T-helper 17 cell (primary cell): ENCODE data around the gene EXOC4. TPM values are rescaled to one million over a fixed set of nuclear protein-coding genes. Genes with fewer than 3 reads are reported as not detected.
A peak's percentile ranks its signal among the peaks of the same experiment; 100 is the strongest.

Experiments
- ATAC-seq: fragments of 150-1000 bp; cut with Tn5 transposase; 2 replicates; pipeline ENCODE4 v1.10.0; 2021; ENCODE audit warnings: mild to moderate bottlenecking, moderate library complexity
- DNase-seq, 3 donors: peaks; one replicate each; pipeline versions ENCODE4 v3.0.0 to v3.0.0-alpha.2; 2020 to 2021
- H3K9me3 ChIP-seq: one replicate; pipeline ENCODE4 v1.7.0; 2013; ENCODE audit warnings: low read length, mild to moderate bottlenecking; ENCODE audit not compliant: control insufficient read depth, poor library complexity, severe bottlenecking
- H3K27ac Mint-ChIP-seq: one replicate; pipeline ENCODE4 v1.8.0; 2022; ENCODE audit warnings: mild to moderate bottlenecking, moderate library complexity, mixed read lengths
- H3K27me3 Mint-ChIP-seq: one replicate; pipeline ENCODE4 v1.8.0; 2022; ENCODE audit warnings: mixed read lengths
- H3K36me3 Mint-ChIP-seq: one replicate; pipeline ENCODE4 v1.8.0; 2022; ENCODE audit warnings: low read depth, mixed read lengths
- H3K4me1 Mint-ChIP-seq: one replicate; pipeline ENCODE4 v1.8.0; 2022; ENCODE audit warnings: mild to moderate bottlenecking, mixed read lengths
- H3K4me3 Mint-ChIP-seq: one replicate; pipeline ENCODE4 v1.8.0; 2022; ENCODE audit warnings: mild to moderate bottlenecking, moderate library complexity, mixed read lengths
- total RNA-seq, 4 donors: library from RNA in 2 of 4; stranded (reverse) in 2 of 4; gene quantifications; one replicate each; pipeline ENCODE4 v1.2.3 and lab custom pipeline; 2022 to 2026

Gene EXOC4
- total RNA-seq, 2 donors from 2014 or later: 88.8 to 96.6 TPM

DNA sequence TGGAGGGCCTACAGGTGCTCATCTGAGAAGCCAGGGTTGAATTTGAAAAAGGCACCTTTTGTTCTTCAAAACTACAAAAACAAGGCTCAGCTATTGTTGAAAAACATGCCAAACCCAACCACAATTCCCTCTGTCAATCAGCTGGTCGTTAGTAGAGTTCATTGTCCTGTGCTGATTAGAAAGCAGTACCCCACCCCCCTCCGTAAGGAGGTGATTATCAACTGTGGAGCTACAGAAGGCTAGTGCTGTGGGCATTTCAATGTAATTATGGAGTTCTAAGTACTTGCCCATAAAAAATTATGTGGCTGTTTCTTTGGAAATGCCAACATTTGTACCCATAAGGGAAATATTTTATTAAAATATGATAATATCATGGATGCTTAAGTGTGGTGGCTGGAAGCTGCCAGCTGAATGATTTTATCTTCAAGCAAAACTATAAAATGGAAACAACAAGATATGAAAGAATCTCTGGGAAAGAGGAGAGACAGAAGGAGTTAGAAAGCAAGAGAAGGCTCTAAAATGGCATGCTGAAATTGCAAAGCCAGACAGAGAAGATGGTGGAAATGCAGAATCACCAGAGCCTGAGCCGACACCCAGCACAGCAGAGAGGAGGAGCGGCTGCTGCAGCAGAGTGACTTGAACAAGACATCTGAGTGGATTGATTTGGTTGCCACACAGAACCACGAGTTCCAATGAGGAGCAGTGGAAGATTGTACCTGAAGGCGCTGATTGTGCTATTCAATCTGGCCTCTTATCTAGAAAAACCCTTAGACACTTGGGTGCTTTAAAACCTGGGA, 694.8 kb downstream of the EXOC4 start:
- no peaks in the 10 kb centered on the region for H3K4me1 Mint-ChIP-seq
- DNase-seq (no peak), ATAC-seq (no peak)
- H3K4me3 Mint-ChIP-seq: no peak overlapping the region
- no peaks in the 10 kb centered on the region for H3K27me3 Mint-ChIP-seq
- no peaks in the 10 kb centered on the region for H3K9me3 ChIP-seq
- H3K36me3 Mint-ChIP-seq: peaks cover 6% of the 10 kb centered on the region
- peak overlapping the region; percentile 29 for H3K27ac Mint-ChIP-seq

DNA sequence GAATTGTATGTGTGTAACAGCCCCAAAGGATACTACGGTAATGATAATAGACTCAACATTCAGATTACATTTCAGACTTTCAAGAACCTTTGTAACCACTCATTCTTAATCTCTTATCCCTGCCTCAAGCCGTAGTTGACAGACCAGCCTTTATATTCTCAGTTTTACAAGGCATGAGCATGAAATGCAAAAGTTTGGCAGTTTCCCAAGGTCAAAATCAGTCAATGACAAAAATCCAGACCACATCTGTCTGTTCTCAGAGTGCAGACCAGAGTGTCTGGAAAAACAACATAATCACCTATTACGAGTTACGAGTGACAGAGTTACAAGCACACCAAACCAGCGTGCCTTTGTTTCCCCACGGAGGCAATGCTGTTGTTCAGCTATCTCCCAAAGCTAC, 695.7 kb downstream of the EXOC4 start:
- Mint-ChIP-seq H3K4me3 (no peak overlapping the region), H3K27ac (no peak overlapping the region), H3K4me1 (no peaks in the 10 kb centered on the region), H3K27me3 (no peaks in the 10 kb centered on the region), H3K36me3 (peaks cover 6% of the 10 kb centered on the region)
- no peak for DNase-seq
- no peak for ATAC-seq
- H3K9me3 ChIP-seq: no peaks in the 10 kb centered on the region

DNA sequence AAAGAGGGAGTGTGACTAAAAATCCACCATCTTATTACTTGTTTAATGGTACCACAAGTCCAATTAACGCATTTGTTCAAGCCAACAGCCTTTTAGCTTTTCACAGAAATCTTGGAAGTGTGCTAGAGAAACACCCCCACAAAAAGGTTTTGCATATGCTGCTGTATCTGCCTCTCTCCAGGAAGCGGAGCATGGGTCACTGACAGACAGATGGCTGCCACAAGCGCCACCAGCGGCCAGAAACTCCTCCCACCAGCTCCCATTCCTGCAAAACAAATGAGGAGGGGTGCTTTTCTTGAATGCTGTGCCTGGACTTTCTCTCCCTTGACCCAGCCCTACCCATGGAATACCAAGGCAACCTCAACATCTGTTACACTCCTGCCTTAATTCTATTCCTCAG, 698.0 kb downstream of the EXOC4 start:
- H3K36me3 Mint-ChIP-seq: peaks cover 6% of the 10 kb centered on the region
- H3K9me3 ChIP-seq: no peaks in the 10 kb centered on the region
- no peaks in the 10 kb centered on the region for H3K27me3 Mint-ChIP-seq
- DNase-seq (no peak), ATAC-seq (no peak)
- no peaks in the 10 kb centered on the region for H3K4me1 Mint-ChIP-seq
- no peak overlapping the region for H3K4me3 Mint-ChIP-seq
- H3K27ac Mint-ChIP-seq: no peak overlapping the region

DNA sequence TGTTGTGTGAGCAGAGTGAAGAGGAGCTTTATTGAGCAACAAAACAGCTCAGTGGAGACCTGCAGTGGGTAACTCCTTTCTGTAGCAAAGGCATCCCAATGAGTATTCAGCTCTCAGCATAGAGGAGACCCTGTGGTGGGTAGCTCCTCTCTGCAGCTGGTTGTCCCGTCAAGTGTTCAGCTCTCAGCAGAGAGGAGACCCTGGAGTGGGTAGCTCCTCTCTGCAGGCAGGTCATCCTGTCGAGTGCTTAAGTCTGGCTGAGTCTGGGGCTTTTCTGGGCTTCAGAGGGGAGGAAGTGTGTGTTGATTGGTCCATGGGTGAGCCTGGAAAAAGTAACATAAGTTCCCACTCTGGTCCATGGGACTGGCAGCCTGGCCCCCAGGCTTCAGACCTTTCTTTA, 702.3 kb downstream of the EXOC4 start:
- DNase-seq: no peak
- Mint-ChIP-seq H3K4me3 (no peak overlapping the region), H3K27me3 (no peaks in the 10 kb centered on the region), H3K4me1 (peaks cover 5% of the 10 kb centered on the region), H3K36me3 (peaks cover 3% of the 10 kb centered on the region), H3K27ac (no peak overlapping the region)
- H3K9me3 ChIP-seq: no peaks in the 10 kb centered on the region
- no peak for ATAC-seq

DNA sequence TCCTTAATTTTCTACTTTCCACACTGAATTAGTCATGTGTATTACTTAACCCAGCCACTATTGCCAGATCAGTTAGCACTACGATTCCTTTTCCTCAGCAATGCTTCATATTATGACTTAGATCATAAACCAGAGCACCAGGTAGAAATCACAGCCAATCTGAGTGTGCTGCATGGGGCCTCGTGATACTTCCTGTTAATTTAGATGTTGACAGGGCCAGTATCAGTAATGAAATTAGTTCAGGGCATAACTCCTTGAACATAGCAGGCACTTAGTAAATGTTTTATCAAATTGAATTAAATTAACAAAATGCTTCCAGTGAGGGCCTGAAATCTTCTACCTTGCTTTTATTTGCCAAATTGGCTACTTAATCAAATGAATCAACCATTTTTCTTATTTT, 705.0 kb downstream of the EXOC4 start:
- no peaks in the 10 kb centered on the region for H3K27me3 Mint-ChIP-seq
- DNase-seq (no peak), ATAC-seq (no peak)
- no peaks in the 10 kb centered on the region for H3K9me3 ChIP-seq
- no peak overlapping the region for H3K27ac Mint-ChIP-seq
- H3K36me3 Mint-ChIP-seq: no peaks in the 10 kb centered on the region
- H3K4me3 Mint-ChIP-seq: no peak overlapping the region
- peaks cover 5% of the 10 kb centered on the region for H3K4me1 Mint-ChIP-seq

DNA sequence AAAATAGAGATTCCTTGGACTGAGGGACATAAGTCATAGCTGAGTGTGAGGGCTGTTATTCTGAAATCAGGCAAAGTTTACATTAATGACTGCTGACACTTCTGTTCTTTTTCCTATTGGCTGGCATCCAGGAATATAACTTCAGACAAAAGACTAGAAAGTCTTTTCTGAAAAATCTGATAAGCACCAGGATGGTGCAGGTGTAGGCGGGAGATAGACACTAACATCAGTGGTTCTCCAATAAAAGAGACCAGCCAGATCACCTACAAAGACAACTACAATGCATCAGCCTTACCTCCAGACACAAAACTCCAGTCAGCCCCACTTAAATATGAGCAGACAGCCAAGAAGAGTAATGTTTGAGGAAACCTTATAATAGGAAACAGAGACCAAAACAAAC, 705.9 kb downstream of the EXOC4 start:
- H3K27me3 Mint-ChIP-seq: no peaks in the 10 kb centered on the region
- DNase-seq (no peak), ATAC-seq (no peak)
- H3K9me3 ChIP-seq: no peaks in the 10 kb centered on the region
- H3K4me3 Mint-ChIP-seq: no peak overlapping the region
- H3K4me1 Mint-ChIP-seq: peaks cover 5% of the 10 kb centered on the region
- H3K27ac Mint-ChIP-seq: peak overlapping the region; percentile 19
- H3K36me3 Mint-ChIP-seq: no peaks in the 10 kb centered on the region

DNA sequence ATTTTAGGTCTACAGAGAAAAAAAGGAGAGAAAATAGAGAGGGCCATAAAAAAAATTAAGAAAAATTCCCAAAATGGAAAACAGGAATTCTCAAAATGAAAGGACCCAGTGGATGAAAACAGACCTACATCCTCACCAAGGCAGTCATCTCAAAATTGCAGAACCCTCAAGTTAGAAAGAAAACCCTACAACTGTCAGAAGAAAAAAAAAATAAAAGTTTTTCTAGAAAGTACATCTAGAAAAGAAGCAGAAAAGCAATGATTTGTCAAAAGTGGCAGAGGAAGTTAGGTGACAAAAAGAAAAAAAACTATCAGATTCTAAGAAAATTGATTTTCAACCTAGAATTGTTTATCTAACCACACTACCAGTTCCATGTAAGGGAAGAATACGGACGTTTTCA, 706.6 kb downstream of the EXOC4 start:
- DNase-seq: no peak
- Mint-ChIP-seq H3K4me3 (peak overlapping the region; percentile 63), H3K27ac (peak overlapping the region; percentile 17), H3K36me3 (no peaks in the 10 kb centered on the region), H3K27me3 (no peaks in the 10 kb centered on the region), H3K4me1 (peaks cover 5% of the 10 kb centered on the region)
- ATAC-seq: no peak
- H3K9me3 ChIP-seq: no peaks in the 10 kb centered on the region

DNA sequence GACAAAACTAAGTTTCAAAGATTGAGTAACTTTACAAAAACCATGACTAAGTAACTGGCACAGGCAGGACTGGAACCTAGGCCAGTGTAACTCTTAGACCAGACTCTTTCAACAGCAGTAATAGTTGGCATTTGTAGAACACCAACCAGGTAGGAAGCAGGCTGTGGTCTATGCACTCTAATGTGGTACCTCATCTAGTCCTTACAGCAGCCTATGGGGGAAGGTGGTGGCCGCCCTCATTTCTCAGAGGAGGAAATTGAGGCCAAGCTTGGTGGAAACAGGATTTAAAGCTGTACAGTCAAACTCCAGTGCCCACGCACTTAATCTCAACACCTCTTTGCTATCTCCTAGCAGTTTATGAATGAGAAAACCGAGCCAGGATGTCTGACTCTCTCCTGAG, 708.8 kb downstream of the EXOC4 start:
- Mint-ChIP-seq H3K36me3 (peaks cover 2% of the 10 kb centered on the region), H3K4me3 (no peak overlapping the region), H3K27ac (no peak overlapping the region), H3K27me3 (no peaks in the 10 kb centered on the region), H3K4me1 (peaks cover 5% of the 10 kb centered on the region)
- ATAC-seq (peak; percentile 23), DNase-seq (no peak)
- H3K9me3 ChIP-seq: no peaks in the 10 kb centered on the region

DNA sequence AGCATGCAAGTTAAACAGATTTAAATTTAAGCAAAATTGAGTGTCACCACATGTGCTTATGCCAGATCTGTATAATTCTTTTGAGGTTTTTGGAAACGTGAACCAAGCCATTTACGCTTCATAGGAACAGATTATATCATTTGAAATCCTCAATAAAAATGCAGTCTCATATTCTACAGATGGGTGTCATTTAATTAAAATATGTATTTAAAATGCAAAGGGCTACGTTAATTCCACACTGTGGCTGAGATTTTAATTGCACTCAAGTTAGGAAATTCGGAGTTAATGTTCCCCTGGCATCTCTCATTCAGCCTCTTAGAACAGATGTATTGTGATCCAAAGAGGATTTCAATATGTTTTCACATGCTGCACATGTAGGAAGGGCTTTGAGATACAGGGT, 709.8 kb downstream of the EXOC4 start:
- Mint-ChIP-seq H3K4me1 (peaks cover 5% of the 10 kb centered on the region), H3K4me3 (no peak overlapping the region), H3K27ac (no peak overlapping the region), H3K36me3 (peaks cover 2% of the 10 kb centered on the region), H3K27me3 (no peaks in the 10 kb centered on the region)
- no peak for DNase-seq
- H3K9me3 ChIP-seq: no peaks in the 10 kb centered on the region
- no peak for ATAC-seq

DNA sequence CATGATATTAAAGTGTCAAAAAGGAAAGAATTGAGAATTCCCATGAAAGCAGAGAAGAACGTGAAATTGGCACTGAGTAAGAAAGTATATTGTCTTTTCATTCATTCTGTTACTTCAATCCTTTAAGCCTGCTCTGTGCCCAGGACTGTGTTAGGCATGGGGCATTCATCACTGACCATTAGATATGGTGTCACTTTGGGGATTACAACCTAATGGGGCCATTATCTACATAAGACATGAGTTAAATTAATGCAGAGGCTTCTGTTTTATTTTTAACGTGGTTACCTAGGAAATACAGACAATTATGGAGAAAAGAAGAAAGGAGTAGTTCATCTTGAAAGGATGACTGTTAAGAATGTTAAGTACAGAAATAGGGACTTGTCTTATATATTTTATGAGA, 710.8 kb downstream of the EXOC4 start:
- no peak overlapping the region for H3K27ac Mint-ChIP-seq
- peaks cover 3% of the 10 kb centered on the region for H3K4me1 Mint-ChIP-seq
- no peak overlapping the region for H3K4me3 Mint-ChIP-seq
- DNase-seq (no peak), ATAC-seq (no peak)
- H3K36me3 Mint-ChIP-seq: peaks cover 5% of the 10 kb centered on the region
- no peaks in the 10 kb centered on the region for H3K27me3 Mint-ChIP-seq
- H3K9me3 ChIP-seq: no peaks in the 10 kb centered on the region

DNA sequence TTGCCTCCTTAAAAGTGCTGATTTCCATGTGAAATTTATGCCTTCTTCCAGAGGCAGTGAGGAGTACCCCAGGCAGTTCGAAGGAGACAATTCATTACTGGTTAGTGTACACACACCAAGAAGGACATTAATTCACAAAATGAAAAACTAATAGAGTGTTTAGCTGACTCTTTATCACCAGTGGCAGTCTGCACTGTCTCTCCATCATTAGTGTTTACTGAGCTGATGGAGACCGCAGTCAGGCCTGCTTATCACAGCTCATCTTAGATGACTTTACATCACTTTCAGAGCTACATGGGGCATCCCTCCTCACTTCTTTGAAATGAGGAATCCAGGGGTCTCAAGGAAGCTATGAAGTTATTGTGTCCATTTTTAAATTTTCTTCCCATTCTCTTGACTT, 718.7 kb downstream of the EXOC4 start:
- Mint-ChIP-seq H3K4me1 (no peaks in the 10 kb centered on the region), H3K27me3 (no peaks in the 10 kb centered on the region), H3K4me3 (no peak overlapping the region), H3K36me3 (peaks cover 12% of the 10 kb centered on the region), H3K27ac (no peak overlapping the region)
- no peaks in the 10 kb centered on the region for H3K9me3 ChIP-seq
- ATAC-seq (no peak), DNase-seq (no peak)

DNA sequence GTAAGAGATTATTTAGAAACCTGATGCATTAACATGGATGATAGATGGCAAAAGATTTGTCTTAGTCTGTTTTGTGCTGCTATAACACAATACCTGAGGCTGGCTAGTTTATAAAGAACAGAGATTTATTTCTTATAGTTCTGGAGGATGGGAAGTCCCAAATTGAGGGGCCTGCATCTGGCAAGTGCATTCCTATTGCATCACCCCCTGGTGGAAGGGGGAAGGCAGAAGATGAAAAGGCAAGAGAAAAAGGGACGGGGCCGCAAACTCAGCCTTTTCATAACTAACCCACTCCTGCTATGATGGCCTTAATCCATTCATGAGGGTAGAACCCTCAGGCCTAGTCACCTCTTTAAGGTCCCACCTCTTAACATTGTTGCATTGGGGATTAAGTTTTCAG, 720.8 kb downstream of the EXOC4 start:
- DNase-seq: no peak
- no peaks in the 10 kb centered on the region for H3K9me3 ChIP-seq
- Mint-ChIP-seq H3K27ac (no peak overlapping the region), H3K27me3 (no peaks in the 10 kb centered on the region), H3K36me3 (peaks cover 8% of the 10 kb centered on the region), H3K4me3 (no peak overlapping the region), H3K4me1 (no peaks in the 10 kb centered on the region)
- no peak for ATAC-seq

DNA sequence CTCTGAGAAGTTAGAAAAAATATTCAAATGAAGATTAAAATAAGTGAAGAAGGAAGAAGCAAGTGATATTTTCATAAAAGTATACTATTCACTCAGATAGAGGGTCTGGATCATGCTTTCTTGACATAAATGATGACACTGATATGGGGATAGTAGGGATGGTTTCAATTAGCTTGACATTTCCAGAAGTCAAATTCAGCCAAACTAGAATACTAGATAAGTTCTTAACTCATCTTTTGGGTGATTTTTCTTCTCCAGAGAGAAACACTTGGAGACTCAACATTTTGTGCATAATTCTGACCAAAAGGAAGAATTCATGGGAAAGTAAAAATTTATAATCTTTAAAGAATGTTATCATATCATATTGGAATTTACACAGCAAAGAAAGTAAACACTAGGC, 722.3 kb downstream of the EXOC4 start:
- H3K36me3 Mint-ChIP-seq: peaks cover 4% of the 10 kb centered on the region
- H3K27ac Mint-ChIP-seq: no peak overlapping the region
- H3K4me3 Mint-ChIP-seq: no peak overlapping the region
- ATAC-seq (no peak), DNase-seq (no peak)
- H3K27me3 Mint-ChIP-seq: no peaks in the 10 kb centered on the region
- no peaks in the 10 kb centered on the region for H3K4me1 Mint-ChIP-seq
- no peaks in the 10 kb centered on the region for H3K9me3 ChIP-seq

DNA sequence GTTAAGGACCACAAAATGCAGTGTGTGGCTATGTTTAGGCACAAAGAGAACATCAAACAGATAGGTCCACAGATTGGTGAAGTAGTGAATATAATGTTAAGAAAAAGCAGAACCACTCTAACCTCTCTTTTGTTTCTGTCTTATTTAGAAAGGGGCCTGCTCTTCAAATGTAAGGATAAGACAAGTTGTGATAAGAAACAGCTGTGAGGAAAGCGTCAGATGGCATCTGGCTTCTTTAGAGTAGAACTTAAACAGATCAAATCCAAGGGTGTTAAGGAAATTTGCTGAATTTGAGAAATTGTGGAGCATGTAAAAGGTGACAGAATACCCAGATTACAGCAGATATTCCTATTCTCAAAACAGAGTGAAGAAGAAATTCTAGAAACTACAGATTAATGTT, 723.3 kb downstream of the EXOC4 start:
- H3K27me3 Mint-ChIP-seq: no peaks in the 10 kb centered on the region
- DNase-seq (no peak), ATAC-seq (no peak)
- H3K27ac Mint-ChIP-seq: no peak overlapping the region
- H3K4me1 Mint-ChIP-seq: no peaks in the 10 kb centered on the region
- peaks cover 4% of the 10 kb centered on the region for H3K36me3 Mint-ChIP-seq
- no peaks in the 10 kb centered on the region for H3K9me3 ChIP-seq
- no peak overlapping the region for H3K4me3 Mint-ChIP-seq
